ENCODE measurements around the gene IRGM. TPM values are rescaled to one million over a fixed set of nuclear protein-coding genes. Genes with fewer than 3 reads are reported as not detected.
"Not testable (repeated sequence)": the region's sequence is repeated elsewhere in the genome, so short reads cannot be mapped to it uniquely, and the experiment has no call there.

IRGM gene
- total and polyA plus RNA-seq, 8 donors: 0.47 to 0.93 (median 0.68) TPM; not detected in 2

- no peak for ATAC-seq
- DNase-seq: no peak
- intact Hi-C loops (cut with DNase I): no loop called here
- H3K9me3 ChIP-seq: peaks cover 0 to 23% of the 10 kb centered on the region in 2 donors
- no peak overlapping the region for H3K4me3 ChIP-seq
- no peaks in the 10 kb centered on the region for H3K4me1 ChIP-seq
- TF ChIP-seq CTCF (IDR thresholded peaks at IDR 0.05): no peak
- no peaks in the 10 kb centered on the region for H3K27me3 ChIP-seq
- H3K27ac ChIP-seq: no peak overlapping the region
- no peaks in the 10 kb centered on the region for H3K36me3 ChIP-seq
These were observed 31.3 kb upstream of the IRGM start for GRCh38 chr5:150815010-150815409.

- no peak for DNase-seq
- Histone ChIP-seq H3K27ac (no peak overlapping the region), H3K4me1 (no peaks in the 10 kb centered on the region), H3K36me3 (no peaks in the 10 kb centered on the region), H3K4me3 (no peak overlapping the region), H3K27me3 (no peaks in the 10 kb centered on the region), H3K9me3 (peaks cover 0 to 26% of the 10 kb centered on the region in 2 donors)
- TF ChIP-seq CTCF (IDR thresholded peaks at IDR 0.05): no peak
- intact Hi-C loops (cut with DNase I): no loop called here
- ATAC-seq: no peak
These were observed 29.4 kb upstream of the IRGM start for GRCh38 chr5:150816946-150817345.

- no peak for ATAC-seq
These were observed 16.6 kb upstream of the IRGM start for GRCh38 chr5:150829744-150830143.

GRCh38 chr5:150831821-150832220, 14.5 kb upstream of the IRGM start:
- H3K4me3 ChIP-seq; H3K27ac ChIP-seq; intact Hi-C loops (cut with DNase I); H3K4me1 ChIP-seq; H3K27me3 ChIP-seq; ATAC-seq; H3K36me3 ChIP-seq; DNase-seq: not testable (repeated sequence)
- peaks cover 0 to 38% of the 10 kb centered on the region in 2 donors for H3K9me3 ChIP-seq

More at GRCh38 chr5:150829744-150830143, 16.6 kb upstream of the IRGM start:
- intact Hi-C loops (cut with DNase I): no loop called here
- DNase-seq: no peak
- no peaks in the 10 kb centered on the region for H3K36me3 ChIP-seq
- no peaks in the 10 kb centered on the region for H3K4me1 ChIP-seq
- no peak for TF ChIP-seq CTCF (IDR thresholded peaks at IDR 0.05)
- peaks cover 0 to 38% of the 10 kb centered on the region in 2 donors for H3K9me3 ChIP-seq
- no peak overlapping the region for H3K4me3 ChIP-seq
- no peak overlapping the region for H3K27ac ChIP-seq
- H3K27me3 ChIP-seq: no peaks in the 10 kb centered on the region

GRCh38 chr5:150836064-150836463, 10.3 kb upstream of the IRGM start:
- H3K36me3 ChIP-seq: no peaks in the 10 kb centered on the region
- TF ChIP-seq CTCF (IDR thresholded peaks at IDR 0.05): no peak
- no peak overlapping the region for H3K27ac ChIP-seq
- H3K4me3 ChIP-seq: no peak overlapping the region
- H3K9me3 ChIP-seq: peaks cover 0 to 18% of the 10 kb centered on the region in 2 donors
- H3K27me3 ChIP-seq: no peaks in the 10 kb centered on the region
- no peaks in the 10 kb centered on the region for H3K4me1 ChIP-seq
- intact Hi-C loops (cut with DNase I): no loop called here
- ATAC-seq (no peak), DNase-seq (no peak)

- no peak for TF ChIP-seq CTCF (IDR thresholded peaks at IDR 0.05)
- no peak overlapping the region for H3K27ac ChIP-seq
- no peaks in the 10 kb centered on the region for H3K27me3 ChIP-seq
- no peak for ATAC-seq
- no peak overlapping the region for H3K4me3 ChIP-seq
- H3K4me1 ChIP-seq: no peaks in the 10 kb centered on the region
- H3K9me3 ChIP-seq: peaks cover 0 to 11% of the 10 kb centered on the region in 2 donors
- intact Hi-C loops (cut with DNase I): no loop called here
- H3K36me3 ChIP-seq: no peaks in the 10 kb centered on the region
- no peak for DNase-seq
These were observed 9.6 kb upstream of the IRGM start for GRCh38 chr5:150836703-150837102.

- peak in 1 of 4 donors; percentile 68 for DNase-seq
- not testable (repeated sequence) for H3K4me3 ChIP-seq, H3K9me3 ChIP-seq, H3K36me3 ChIP-seq, H3K4me1 ChIP-seq, H3K27ac ChIP-seq, H3K27me3 ChIP-seq, ATAC-seq
- intact Hi-C loops (cut with DNase I): loop anchor here in 1 of 2 donors (10.0 kb wide), 1 partner anchor 281 kb away; no protein-coding TSS in a partner anchor
These were observed 999 bp upstream of the IRGM start for GRCh38 chr5:150845185-150845859.
